NCI-H446 (cell line): ENCODE measurements around the gene HOXD13.

ENCODE experiments used
- DNase-seq, 2 experiments: peaks; one replicate each; lab custom pipeline; 2025; lab: John Stamatoyannopoulos, UW

HOXD13 gene

DNA sequence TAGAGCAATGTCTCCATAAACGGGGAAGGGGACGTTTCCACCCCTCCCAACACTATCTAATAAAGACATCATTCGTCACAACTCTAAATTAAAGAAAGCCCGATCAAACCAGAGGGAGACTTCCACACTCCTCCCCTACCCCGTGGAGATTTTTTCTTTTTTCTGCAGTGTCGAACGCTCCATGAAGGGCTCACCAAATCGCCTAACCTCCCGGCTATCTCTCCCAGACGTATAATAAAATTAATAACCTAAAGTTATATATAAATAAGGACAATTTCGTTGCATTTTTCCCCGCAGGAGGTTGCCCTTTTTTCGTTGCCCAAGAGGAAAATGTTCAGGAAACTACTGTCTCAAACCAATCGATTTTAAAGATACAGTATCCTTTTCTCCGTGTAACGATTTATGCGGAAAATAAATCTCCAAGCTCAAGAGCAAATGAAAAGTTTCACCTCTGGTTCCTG lies 11.1 kb upstream of the HOXD13 start:
- no peak for DNase-seq

DNA sequence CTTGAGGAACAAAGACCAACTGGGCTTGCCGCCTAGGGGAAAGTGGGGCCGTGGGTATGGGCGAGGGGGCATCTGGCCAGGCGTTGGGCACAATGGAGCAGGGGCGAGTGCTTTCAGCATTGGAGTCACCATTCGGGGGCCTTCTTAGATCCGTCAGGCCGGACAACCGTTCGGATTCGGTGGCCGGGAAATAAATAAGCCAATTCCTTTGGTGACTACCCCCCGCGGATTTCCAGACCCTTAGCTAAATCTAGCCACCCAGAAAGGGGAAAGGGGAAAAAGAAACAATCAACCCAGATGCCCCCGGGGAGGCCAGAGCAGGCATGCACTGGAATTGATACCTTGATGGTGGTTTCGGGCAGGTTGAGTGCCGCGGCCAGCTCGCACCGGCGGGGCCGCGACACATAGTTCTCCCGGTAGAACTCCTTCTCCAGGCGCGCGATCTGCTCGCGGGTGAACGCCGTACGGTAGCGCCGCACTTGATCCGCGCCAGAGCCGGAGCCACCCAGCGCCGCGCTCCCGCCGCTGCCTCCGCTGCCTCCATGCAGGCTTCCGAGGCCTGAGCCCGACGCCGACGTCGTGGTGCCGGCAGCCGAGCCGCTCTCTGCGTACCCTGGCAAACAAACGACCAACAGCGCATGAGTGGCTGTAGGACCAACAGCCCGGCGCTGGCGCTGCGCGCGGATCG lies 10.5 kb upstream of the HOXD13 start:
- DNase-seq = no peak

DNA sequence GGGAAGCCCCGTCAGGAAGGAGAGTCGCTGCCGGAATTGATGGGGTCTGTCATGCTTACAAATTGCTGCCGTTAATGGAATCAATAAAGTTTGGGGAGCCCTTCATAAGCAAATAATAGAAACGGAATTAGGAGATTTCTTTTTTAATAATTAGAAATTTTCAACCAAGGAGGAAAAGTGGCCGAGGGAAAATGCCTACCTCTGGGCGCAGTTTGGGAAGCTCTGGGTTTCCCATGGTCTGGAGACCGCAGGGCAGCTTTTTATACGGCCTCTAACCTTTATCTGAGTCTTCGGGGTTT lies 10.0 kb upstream of the HOXD13 start:
- no peak for DNase-seq

DNA sequence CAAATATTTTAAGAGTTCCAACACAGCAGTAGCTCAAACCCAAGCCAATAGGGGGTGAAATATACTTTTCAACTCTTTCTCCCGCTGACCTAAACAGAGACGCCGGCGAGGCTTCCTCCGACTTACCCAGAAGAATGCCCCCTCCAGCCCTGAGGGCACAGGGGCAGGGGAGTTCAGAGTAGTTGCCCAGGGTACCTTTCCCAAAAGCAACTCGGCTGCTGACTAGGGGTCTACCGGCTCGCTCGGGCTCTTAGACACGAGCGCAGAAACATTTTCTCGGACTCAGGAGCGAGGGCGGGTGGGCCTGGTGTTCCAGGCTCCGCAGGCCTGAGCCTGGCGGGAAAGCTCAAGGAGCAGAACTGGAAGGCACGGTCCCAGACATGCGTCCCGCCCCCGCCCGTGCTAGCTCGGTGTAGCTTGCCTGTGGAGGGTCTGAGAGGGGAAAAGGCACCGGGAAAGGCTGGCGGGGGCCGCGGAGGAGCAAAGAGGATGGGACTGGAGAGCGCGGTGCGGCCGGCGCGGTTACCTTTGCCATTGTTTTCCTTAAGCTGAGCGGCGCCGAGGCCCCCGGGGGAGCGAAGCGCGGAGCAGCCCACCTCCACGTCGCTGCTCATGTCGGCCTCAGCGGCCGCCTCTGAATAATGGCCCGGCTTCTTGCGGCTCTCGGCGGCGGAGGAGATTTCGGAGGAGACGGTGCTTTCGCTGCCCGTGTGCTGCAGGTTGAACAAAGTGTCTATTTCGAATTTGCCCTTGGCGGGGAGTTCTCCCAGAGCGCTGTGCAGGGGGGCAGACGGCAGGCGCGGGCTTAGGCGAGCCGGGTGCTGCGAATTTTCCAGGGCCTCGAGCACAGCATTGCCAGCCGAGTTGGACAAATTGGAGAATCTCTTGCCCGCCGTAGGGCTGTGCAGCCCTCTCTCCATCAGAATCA lies 9.4 kb upstream of the HOXD13 start:
- no peak for DNase-seq

DNA sequence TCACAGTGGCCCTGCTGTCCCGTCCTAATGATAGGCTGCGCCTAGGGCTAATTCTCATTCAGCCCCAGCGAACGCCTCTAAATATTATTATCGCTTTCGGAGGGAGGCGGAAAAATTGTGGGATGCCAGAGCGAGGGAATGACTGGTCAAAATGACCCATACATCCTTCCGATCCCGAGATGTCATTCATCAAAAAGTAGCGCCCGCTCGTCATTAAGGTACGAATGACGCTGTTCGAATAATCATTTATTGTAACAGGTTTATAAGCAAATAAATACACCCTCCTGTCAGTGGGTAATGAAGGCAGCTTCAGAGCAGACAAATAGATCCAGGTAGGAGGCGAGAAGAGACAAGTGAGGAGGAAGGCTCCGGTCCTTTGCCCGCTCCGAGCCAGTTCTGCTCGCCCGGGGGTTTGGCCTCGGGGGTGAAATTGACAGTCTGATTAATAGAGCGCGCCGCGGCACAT lies 8.7 kb upstream of the HOXD13 start, which contains the start of gene EVX2:
Gene EVX2, minus strand, starts transcription at position 167 of the 466 bp plus-strand sequence. CDS start 186 bp downstream, outside the sequence.
- DNase-seq = no peak

DNA sequence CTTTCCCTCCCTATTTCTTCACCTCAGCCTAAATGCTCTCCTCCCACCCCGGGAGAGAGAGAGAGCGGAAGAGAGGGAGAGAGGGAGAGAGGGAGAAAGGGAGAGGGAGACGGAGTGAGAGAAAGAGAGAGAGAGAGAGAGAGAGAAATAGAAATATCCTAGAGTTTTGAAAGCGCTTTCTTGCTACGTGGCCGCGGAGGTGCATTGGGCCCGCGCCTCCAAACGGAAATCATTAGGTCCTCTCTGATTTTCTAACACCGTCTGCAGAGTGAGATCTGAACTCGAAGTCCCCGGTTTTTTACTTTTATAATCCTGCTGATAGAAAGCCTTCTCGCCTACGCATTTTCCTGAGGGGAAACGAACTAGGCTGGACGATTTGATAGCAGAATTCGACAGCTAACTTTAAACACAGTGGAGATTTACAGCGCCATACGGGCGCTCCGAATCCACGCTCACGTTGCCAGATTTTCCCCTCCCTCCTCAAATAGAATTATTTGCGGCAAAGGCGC lies 7.9 kb upstream of the HOXD13 start:
- no peak for DNase-seq

DNA sequence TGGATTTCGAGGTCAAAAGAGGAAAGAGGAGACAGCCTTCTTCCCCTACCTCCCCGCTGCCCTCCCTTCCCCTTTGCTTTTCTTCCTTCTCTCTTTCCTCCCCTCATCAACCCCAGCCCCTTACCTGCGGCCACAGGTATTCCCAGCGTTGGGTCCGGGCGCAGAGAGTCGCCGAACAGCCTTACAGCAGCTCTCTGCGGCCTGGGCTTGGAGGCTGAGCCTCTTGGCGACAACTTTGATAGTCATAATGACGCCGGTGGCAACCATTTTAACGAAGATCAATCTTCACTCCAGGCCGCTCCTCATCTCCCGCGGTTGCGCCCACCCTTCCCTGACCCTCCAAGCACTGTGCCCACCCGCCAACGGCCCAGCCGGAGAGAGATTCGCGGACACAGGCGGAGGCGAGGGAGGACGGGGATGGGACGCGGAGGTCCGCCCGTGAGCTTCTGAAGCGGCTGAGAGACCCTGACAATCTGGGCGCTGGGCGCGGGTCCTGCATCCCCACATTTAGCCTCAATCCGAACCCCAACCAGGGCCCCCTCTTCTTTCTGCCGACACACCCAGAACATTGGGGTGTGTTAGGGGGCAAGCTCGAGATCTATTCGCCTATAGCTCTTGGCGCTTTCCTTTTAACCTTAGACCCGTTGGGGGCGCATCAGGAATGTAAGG lies 7.3 kb upstream of the HOXD13 start:
- no peak for DNase-seq

DNA sequence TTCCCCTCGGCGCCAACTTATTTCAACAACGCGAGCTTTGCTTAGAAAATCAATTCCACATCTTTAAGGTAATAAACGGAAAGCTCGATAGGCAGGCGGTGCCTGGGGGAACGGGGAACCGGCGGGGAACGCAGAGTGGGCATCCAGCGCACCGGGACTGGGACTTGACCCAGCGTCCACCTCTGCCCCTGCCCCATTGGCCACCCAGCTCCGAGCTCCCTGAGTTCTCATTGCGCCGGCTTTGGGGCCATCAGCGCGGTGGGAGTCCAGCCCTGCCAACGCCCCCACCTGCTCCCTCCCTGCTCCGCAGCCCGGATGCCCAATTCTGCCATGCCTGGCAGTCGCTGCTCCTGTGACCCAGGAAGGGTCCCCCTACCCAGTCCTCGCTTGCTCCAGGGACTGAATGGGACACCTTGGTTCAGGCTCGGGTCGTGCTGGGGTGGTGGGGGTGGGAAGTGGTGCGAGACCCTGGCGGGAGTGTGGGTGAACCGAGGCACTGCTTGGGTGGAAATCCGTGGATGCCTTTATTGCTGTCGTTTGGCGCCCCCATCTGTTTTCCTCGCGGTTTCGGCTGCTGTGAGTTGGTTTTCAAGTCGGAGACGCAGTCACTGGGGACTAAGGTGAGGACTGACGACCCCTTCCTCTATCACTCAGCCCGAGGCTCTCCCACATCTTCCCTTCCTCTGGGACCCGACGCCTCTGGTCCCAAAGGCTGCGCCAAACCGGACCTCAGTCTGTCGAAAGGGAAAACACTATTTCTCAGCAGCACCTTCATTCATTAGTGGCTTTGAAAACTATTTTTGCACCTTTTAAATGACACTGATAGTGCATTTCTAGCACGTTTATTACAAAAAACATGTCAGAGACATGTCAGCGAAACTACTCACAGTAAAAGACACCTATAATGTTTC lies 6.4 kb upstream of the HOXD13 start:
- DNase-seq = peak in 1 of 2 experiments; percentile 31

DNA sequence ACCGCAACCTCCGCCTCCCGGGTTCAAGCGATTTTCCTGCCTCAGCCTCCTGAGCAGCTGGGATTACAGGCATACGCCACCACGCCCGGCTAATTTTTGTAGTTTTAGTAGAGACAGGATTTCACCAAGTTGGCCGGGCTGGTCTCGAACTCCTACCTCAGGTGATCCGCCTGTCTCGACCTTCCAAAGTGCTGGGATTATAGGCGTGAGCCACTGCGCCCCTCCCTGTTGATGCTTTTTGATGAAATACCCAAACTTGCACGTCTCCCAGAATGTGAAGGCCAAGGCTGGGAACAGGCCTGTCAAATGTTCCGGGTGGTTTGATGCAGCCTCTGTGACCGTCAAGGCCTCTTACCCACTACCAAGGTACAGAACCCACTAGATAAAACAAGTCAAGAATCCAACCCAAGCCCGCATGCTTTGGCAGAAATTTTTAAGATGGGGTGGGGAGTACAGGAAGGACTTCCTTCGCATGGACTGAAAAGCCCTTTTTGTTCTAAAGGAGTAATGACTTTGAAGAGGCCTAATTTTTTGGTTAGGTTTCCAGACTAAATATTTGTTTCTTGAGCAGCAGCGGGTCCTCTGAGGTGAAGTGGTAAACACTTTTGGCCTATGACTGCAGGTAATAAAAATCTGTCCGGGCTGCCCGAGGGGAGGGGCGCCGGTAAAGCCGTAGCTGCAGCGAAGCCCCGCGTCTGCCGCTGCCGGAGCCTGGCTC lies 5.0 kb upstream of the HOXD13 start:
- no peak for DNase-seq

DNA sequence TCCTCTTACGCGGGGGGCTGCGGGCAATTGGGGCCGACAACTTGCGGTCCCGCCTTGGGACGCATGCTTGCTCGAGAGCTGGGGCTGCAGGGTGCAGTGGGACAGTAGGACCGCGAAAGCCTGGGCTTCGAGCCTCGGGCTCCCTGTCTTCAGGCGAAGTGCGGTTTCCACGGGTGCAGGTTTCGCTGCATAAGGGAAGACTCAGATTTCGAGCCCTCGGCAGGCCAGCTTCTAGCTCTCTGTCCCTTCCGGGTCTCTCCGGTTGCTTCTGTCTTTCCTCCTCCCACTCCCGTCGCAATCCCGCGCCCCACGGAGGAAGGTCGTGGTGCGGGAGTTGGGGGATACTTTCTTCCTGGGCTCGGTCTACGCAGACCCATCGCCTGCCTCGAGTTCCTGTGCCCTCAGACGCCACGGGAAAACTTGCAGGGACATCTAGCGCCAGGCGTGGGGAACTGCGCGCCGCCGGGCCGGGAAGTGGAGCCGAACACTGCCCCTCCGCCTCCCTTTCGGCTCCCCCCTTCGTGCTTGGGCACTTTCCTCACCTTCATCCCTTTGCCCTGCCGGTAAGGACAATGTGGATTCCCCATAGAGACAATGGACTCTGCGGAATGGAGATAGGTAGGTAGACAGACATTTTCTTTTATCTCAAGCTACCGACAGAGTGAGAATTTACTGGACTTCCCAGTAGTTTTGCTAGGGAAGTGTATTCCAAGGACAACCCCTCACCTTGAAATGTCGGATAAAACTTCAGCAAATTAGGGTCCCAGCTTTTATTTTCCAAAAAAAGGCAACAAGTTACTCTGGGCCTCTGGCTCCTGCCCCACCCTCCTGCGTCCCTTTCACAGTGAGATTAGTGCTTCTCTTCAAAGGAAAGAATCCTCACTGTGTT lies 4.2 kb upstream of the HOXD13 start:
- peak; percentile 35 to 61 for DNase-seq

DNA sequence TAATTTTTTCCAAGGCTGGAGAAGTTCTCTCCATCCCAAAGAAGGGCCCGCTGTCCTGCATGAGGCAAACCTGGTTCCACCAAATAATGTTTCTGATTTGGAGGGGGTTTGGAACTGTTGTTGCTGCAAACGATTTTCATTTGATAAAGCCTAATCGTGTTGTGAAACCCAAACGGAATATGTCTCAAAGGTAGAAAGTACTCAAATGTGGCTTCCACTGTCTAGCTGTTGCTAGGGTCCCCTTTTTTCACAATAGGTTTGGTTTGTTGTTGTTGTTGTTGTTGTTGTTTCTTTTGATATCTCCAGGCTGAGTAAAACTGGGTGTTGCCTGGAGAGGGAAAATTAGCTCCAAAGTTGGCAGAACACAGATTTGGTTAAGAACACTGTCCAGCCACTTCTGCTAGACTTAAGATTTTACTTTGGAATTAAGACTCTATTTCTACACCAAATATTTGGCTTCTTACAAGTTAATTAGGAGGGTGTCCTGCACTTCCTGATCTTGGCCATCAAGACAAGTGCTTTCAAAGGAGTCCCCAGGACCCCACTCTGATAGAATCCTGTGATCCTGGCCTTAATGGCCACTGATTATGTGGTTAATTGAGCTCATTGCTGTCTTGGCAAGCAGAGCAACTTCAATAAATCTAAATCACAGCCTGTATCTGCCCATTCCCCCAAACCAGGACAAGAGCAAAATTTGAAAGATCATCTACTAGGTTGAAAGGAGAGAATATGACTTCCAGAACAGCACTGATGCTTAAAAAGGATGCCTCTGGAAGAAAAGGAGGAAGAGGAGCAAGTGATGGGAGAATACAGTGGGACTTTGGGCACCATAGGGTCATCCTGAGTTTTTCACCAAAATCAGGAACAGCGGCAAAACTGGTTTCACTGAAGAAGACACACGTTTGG lies 3.3 kb upstream of the HOXD13 start:
- no peak for DNase-seq

DNA sequence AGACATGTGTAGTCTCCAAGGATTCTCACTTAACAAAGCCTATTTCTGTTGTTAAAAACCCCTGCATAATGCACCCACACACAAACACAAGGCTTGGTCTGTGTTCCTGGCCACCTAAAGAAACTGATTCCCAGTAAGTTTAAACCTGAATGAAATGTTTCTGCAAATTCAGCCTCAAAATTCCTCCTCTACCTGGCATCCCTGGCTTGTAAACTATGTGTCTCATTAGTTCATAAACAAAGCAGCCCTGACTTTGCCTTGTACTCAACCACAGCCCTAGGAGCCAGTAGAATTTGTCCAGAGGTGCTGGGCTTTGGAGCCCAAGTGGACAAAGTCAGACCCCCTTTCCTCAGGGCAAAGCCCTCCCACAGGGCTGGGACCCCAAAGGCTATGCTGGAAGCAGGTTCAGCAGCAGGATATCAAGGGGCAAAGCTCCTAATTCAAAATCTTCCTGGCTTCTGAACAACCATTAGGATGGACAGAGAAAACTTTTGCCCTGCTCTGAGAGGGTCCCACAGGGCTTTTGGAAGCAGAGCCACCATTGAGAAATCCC lies 2.6 kb upstream of the HOXD13 start:
- DNase-seq = no peak

DNA sequence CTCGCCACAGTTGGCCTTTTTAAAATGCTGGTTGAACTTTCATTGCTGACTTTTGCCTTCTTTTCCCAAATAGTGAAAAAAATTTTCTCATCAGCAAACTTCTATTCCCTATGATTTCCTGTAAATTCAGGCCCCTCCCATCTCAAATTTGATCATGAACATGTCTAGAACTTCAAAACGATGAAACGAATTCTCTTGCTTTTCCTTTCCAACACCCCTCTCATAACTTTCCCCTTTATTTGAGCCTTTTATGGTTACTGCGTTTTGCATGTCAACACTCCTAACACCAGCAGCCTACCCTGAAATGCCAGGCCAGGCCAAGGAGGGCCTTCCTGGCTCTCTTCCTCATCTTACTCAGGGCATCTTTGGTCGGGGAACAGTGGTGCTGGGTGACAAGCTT lies 1.7 kb upstream of the HOXD13 start:
- no peak for DNase-seq

DNA sequence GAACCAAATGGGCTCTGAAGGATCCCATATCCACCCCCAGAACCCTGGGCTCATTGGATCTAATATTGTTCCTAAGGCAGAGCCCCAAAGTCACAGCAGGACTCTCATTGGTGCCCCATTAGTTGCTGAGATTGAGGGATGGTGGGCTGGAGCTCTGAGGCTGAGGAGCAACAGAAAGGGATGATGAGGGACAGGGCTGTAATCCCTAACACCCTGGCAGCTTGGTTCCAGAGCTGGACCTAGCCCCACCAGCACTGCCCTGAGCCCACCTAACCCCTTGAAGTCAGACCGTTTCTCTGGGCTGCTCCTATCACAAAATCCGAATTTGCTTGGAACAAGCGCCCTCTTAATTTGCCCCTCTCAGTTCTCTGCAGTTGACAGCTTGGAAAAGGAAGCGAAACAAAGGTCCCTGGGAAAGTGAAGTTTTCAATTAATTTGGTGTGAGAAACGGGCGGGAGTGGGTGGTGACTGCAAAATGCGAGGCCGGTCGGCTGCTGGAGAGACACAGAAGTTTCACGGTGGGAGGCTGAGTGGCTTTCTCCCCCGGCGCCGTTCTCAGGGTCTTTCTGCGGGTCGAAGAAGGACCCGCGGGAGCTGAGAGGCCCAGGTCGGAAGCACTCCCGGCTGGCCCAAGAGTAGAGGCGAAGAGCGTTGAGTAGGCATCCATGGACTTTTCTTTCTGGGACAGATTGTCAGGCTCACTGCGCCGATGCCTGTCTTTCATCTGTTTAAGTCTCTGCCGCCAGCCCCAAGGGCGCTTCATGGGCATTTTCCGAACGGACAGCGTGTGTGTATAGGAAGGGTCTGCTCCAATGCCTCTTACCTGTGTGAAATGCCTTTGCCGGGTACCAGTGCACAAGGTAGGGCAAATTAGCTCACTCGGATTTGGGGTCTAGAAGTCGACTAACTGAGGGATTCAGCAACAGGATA lies 927 bp upstream of the HOXD13 start:
- DNase-seq = no peak

DNA sequence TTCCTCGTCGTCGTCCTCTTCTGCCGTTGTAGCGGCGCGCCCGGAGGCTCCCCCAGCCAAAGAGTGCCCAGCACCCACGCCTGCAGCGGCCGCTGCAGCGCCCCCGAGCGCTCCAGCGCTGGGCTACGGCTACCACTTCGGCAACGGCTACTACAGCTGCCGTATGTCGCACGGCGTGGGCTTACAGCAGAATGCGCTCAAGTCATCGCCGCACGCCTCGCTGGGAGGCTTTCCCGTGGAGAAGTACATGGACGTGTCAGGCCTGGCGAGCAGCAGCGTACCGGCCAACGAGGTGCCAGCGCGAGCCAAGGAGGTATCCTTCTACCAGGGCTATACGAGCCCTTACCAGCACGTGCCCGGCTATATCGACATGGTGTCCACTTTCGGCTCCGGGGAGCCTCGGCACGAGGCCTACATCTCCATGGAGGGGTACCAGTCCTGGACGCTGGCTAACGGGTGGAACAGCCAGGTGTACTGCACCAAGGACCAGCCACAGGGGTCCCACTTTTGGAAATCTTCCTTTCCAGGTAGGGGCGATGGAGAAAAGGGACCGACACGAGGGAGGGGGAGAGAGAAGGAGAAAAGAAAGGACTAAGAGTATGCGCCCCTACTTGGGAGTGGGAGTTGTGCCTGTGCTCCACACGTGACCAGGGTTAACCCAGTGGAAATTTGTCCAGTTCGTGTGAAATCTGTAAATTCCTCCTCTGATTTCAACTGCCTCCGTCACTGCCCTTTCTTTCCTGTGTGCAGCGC lies 800 bp downstream of the HOXD13 start:
- no peak for DNase-seq

DNA sequence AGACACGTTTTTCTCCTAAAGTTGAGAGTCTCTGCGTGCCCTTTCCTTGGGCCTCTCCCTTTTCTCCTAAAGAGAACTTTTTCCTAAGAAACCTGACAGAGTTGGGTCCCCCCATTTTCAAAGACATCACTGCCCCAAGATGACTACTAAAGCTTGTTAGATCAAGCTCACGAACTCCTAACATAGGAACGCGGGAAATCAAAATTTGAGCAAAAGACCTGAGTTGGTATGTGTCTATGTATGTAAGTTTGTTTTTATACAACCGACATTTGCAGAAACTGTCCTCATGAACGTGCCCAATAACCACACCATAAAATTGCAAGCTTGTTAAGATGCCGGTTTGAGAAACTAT lies 1.4 kb downstream of the HOXD13 start:
- no peak for DNase-seq

DNA sequence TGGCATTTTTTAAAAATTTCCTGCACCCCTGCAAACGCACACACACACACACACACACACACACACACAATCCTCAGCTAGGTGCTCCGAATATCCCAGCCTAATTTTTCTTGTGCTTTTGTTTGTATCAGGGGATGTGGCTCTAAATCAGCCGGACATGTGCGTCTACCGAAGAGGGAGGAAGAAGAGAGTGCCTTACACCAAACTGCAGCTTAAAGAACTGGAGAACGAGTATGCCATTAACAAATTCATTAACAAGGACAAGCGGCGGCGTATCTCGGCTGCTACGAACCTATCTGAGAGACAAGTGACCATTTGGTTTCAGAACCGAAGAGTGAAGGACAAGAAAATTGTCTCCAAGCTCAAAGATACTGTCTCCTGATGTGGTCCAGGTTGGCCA lies 1.8 kb downstream of the HOXD13 start:
- DNase-seq = no peak
